ENCODE results near the gene TIGD7.

Gene TIGD7

DNA sequence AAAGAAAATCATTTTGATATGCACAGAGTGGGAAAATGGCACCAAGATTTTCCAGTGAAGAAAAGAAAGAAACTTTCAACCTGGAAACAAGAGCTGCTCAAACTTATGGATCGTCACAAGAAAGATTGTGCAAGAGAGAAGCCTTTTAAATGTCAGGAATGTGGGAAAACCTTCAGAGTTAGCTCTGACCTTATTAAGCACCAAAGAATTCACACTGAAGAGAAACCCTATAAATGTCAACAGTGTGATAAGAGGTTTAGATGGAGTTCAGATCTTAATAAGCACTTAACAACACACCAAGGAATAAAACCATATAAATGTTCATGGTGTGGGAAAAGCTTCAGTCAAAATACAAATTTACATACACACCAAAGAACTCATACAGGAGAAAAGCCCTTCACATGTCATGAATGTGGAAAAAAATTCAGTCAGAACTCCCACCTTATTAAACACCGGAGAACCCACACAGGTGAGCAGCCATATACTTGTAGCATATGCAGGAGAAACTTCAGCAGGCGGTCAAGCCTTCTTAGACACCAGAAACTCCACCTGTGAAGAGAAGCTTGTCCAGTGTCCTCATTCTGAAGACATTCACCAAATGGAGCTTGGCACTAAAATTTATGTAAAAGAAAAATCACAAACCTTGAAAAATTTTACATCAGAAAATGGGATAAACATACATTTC lies 12.2 kb upstream of the TIGD7 start:
- Histone ChIP-seq H3K4me3 (ENCODE audit: severe bottlenecking) (no peak overlapping the region), H3K27me3 (ENCODE audit: insufficient read depth, poor library complexity, severe bottlenecking) (no peaks in the 10 kb centered on the region), H3K27ac (ENCODE audit: poor library complexity, severe bottlenecking) (no peak overlapping the region), H3K4me1 (ENCODE audit: insufficient read depth, poor library complexity, severe bottlenecking) (no peaks in the 10 kb centered on the region), H3K9me3 (ENCODE audit: severe bottlenecking) (peaks cover 47% of the 10 kb centered on the region), H3K36me3 (ENCODE audit: low read depth) (peaks cover 47% of the 10 kb centered on the region)
- TF ChIP-seq CTCF (IDR thresholded peaks at IDR 0.05; ENCODE audit: poor library complexity, severe bottlenecking): no peak
- no peak for ATAC-seq (ENCODE audit: low read depth)
- no peak for DNase-seq (ENCODE audit: low spot score)

- H3K27ac ChIP-seq (ENCODE audit: poor library complexity, severe bottlenecking): no peak overlapping the region
- H3K9me3 ChIP-seq (ENCODE audit: severe bottlenecking): peaks cover 30% of the 10 kb centered on the region
- H3K4me3 ChIP-seq (ENCODE audit: severe bottlenecking): no peak overlapping the region
- ATAC-seq (ENCODE audit: low read depth) (no peak), DNase-seq (ENCODE audit: low spot score) (no peak)
- no peak for TF ChIP-seq CTCF (IDR thresholded peaks at IDR 0.05; ENCODE audit: poor library complexity, severe bottlenecking)
- H3K4me1 ChIP-seq (ENCODE audit: insufficient read depth, poor library complexity, severe bottlenecking): no peaks in the 10 kb centered on the region
- no peaks in the 10 kb centered on the region for H3K27me3 ChIP-seq (ENCODE audit: insufficient read depth, poor library complexity, severe bottlenecking)
- H3K36me3 ChIP-seq (ENCODE audit: low read depth): peaks cover 54% of the 10 kb centered on the region
Observed at GRCh38 chr16:3311496-3311895, 6.3 kb upstream of the TIGD7 start.

GRCh38 chr16:3306078-3306477 lies 848 bp upstream of the TIGD7 start:
- peaks cover 35% of the 10 kb centered on the region for H3K36me3 ChIP-seq (ENCODE audit: low read depth)
- peak overlapping the region; percentile 49 for H3K4me3 ChIP-seq (ENCODE audit: severe bottlenecking)
- peaks cover 26% of the 10 kb centered on the region for H3K9me3 ChIP-seq (ENCODE audit: severe bottlenecking)
- H3K4me1 ChIP-seq (ENCODE audit: insufficient read depth, poor library complexity, severe bottlenecking): no peaks in the 10 kb centered on the region
- peak overlapping the region; percentile 73 for H3K27ac ChIP-seq (ENCODE audit: poor library complexity, severe bottlenecking)
- no peaks in the 10 kb centered on the region for H3K27me3 ChIP-seq (ENCODE audit: insufficient read depth, poor library complexity, severe bottlenecking)
- DNase-seq (ENCODE audit: low spot score) (no peak), ATAC-seq (ENCODE audit: low read depth) (no peak)
- TF ChIP-seq CTCF (IDR thresholded peaks at IDR 0.05; ENCODE audit: poor library complexity, severe bottlenecking): no peak

DNA sequence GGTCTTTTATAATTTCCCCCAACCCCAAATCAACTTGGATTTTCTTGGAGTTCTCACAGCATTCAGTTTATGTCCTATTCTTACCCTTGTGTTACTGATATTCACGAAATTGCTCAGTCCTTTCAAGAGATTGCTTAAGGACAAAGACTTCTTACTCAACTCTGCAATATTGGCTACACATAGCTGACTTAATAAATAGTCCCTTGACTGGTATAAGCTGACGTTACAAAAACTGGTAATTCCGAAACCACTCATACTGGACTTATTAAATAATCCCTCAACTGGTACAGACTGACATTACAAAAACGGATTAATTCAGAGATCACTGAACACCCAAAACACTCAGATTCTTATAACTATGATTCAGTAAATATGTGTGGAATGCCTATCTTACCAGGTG lies 860 bp downstream of the TIGD7 start:
- H3K9me3 ChIP-seq (ENCODE audit: severe bottlenecking): peaks cover 22% of the 10 kb centered on the region
- no peaks in the 10 kb centered on the region for H3K27me3 ChIP-seq (ENCODE audit: insufficient read depth, poor library complexity, severe bottlenecking)
- no peak for ATAC-seq (ENCODE audit: low read depth)
- peak overlapping the region; percentile 49 for H3K4me3 ChIP-seq (ENCODE audit: severe bottlenecking)
- peaks cover 43% of the 10 kb centered on the region for H3K36me3 ChIP-seq (ENCODE audit: low read depth)
- no peaks in the 10 kb centered on the region for H3K4me1 ChIP-seq (ENCODE audit: insufficient read depth, poor library complexity, severe bottlenecking)
- peak overlapping the region; percentile 73 for H3K27ac ChIP-seq (ENCODE audit: poor library complexity, severe bottlenecking)
- no peak for DNase-seq (ENCODE audit: low spot score)
- TF ChIP-seq CTCF (IDR thresholded peaks at IDR 0.05; ENCODE audit: poor library complexity, severe bottlenecking): no peak

DNA sequence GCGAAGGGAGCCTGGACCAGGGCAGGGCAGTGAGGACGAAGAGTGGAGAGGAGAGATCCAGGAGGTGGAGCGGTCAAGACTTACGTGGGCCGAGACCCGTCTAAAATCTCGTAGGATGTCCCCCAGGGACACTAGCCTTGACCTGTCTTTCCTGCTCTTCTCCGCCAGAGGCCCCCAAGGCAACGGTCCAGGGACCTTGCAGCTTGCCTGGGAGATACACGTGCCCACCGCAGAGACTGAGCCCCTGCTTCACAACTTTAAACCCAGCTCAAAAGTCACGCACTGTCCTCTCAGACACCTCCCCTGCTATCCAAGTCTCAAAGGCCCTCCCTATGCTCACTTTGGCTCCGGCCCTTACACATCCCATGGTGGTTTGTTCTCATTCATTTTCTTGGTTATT lies 9.4 kb downstream of the TIGD7 start:
- no peak for TF ChIP-seq CTCF (IDR thresholded peaks at IDR 0.05; ENCODE audit: poor library complexity, severe bottlenecking)
- no peak for DNase-seq (ENCODE audit: low spot score)
- ATAC-seq (ENCODE audit: low read depth): no peak
- no peaks in the 10 kb centered on the region for H3K4me1 ChIP-seq (ENCODE audit: insufficient read depth, poor library complexity, severe bottlenecking)
- H3K27ac ChIP-seq (ENCODE audit: poor library complexity, severe bottlenecking): no peak overlapping the region
- no peaks in the 10 kb centered on the region for H3K27me3 ChIP-seq (ENCODE audit: insufficient read depth, poor library complexity, severe bottlenecking)
- H3K9me3 ChIP-seq (ENCODE audit: severe bottlenecking): peaks cover 21% of the 10 kb centered on the region
- H3K36me3 ChIP-seq (ENCODE audit: low read depth): peaks cover 44% of the 10 kb centered on the region
- no peak overlapping the region for H3K4me3 ChIP-seq (ENCODE audit: severe bottlenecking)

Measured in RWPE2 (cell line).